K562 (cell line): ENCODE results near the gene C19orf67. TPM values are rescaled to one million over a fixed set of nuclear protein-coding genes. Genes with fewer than 3 reads are reported as not detected.
"Not testable (repeated sequence)": the region's sequence is repeated elsewhere in the genome, so short reads cannot be mapped to it uniquely, and the experiment has no call there.

Source experiments
- ATAC-seq: fragments of 200-7000 bp; cut with Tn5 transposase; 3 replicates; pipeline ENCODE4 v1.9.1; 2020; ENCODE audit warnings: moderate library complexity
- BruUV-seq: library from RNA; stranded (reverse); fragments of 400-500 nt; replicated peaks from 2 replicates; lab custom pipeline; 2021; lab: Mats Ljungman, UMichigan
- CTCF ChIA-PET: fragments of 300-600 bp; formaldehyde crosslinking; extraction: SDS; loops from one replicate; lab custom pipeline; 2021; ENCODE audit warnings: low intra/inter-chr PET ratio; lab: Yijun Ruan, JAX
- POLR2A ChIA-PET: fragments of 300-600, 350-650 bp; sonication (Branson Sonifier 250); formaldehyde crosslinking; extraction: SDS; loops from one replicate; lab custom pipeline; 2021; ENCODE audit warnings: antibody characterized with exemption, inconsistent platforms; lab: Yijun Ruan, JAX
- DNase-seq, 4 experiments: peaks; one replicate each; pipeline versions ENCODE4 v3.0.0 to v3.0.0-alpha.2; 2011 to 2018; ENCODE audit warnings: low spot score in 3 of 4, mixed read lengths in 3 of 4; ENCODE audit errors: extremely low read depth in 1 of 4
- FAIRE-seq: peaks from 2 replicates; lab custom pipeline; 2011; peaks lifted over from hg19 to GRCh38; lab: Jason Lieb, UNC
- H2AFZ ChIP-seq: 2 replicates; pipeline ENCODE4 v1.6.0; 2011; ENCODE audit warnings: low read depth, low read length, control low read depth, inconsistent platforms
- H3K27ac ChIP-seq: fragments of 200-600 bp; 3 replicates; pipeline ENCODE4 v1.8.0; 2011; ENCODE audit warnings: low read depth, mild to moderate bottlenecking, control low read depth, inconsistent platforms, low read length, moderate library complexity, mixed read lengths; ENCODE audit errors: extremely low read depth
- H3K27me3 ChIP-seq, 2 experiments: fragments of 300-600 bp in 1 of 2; 2 replicates in 1 of 2; 3 replicates in 1 of 2; pipeline versions ENCODE4 v1.6.0 to v1.8.0; 2011; ENCODE audit warnings: inconsistent platforms in 2 of 2, low read length in 2 of 2, mild to moderate bottlenecking in 1 of 2, mixed read lengths in 1 of 2, moderate library complexity in 1 of 2; ENCODE audit not compliant: control insufficient read depth in 2 of 2, insufficient read depth in 2 of 2
- H3K36me3 ChIP-seq: fragments of 300-600 bp; 3 replicates; pipeline ENCODE4 v1.8.0; 2011; ENCODE audit warnings: mild to moderate bottlenecking, low read length, inconsistent platforms; ENCODE audit not compliant: control insufficient read depth, insufficient read depth
- H3K4me1 ChIP-seq, 2 experiments: fragments of 200-600 bp in 1 of 2; replicated peaks in 1 of 2; 2 replicates in 1 of 2; 3 replicates in 1 of 2; pipeline versions ENCODE4 v1.5.1 to v1.8.0; 2011; ENCODE audit warnings: inconsistent platforms in 2 of 2, low read length in 2 of 2, mild to moderate bottlenecking in 1 of 2, mixed read lengths in 1 of 2, moderate library complexity in 1 of 2; ENCODE audit not compliant: control insufficient read depth in 2 of 2, insufficient read depth in 2 of 2
- H3K4me2 ChIP-seq: 2 replicates; pipeline ENCODE4 v1.6.1; 2011; ENCODE audit warnings: low read length, control low read depth, inconsistent platforms, mixed read lengths; ENCODE audit not compliant: insufficient read depth
- H3K4me3 ChIP-seq: fragments of 200-600 bp; sonication (generic), shearing (Covaris generic); 2 replicates; pipeline ENCODE4 v1.5.1; 2016; ENCODE audit warnings: control low read depth, inconsistent platforms
- H3K79me2 ChIP-seq: fragments of 200-600 bp; 3 replicates; pipeline ENCODE4 v1.8.0; 2011; ENCODE audit warnings: low read length, inconsistent platforms; ENCODE audit not compliant: control insufficient read depth, insufficient read depth
- H3K9ac ChIP-seq, 2 experiments: 2 replicates each; pipeline versions ENCODE4 v1.6.0 to v1.6.1; 2011; ENCODE audit warnings: low read depth in 2 of 2, low read length in 2 of 2, control low read depth in 1 of 2, inconsistent platforms in 1 of 2, mild to moderate bottlenecking in 1 of 2, mixed read lengths in 1 of 2; ENCODE audit not compliant: insufficient read depth in 1 of 2
- H3K9me1 ChIP-seq: one replicate; pipeline ENCODE4 v1.6.0; 2011; ENCODE audit warnings: inconsistent platforms, mild to moderate bottlenecking, low read length, moderate library complexity; ENCODE audit not compliant: control insufficient read depth, insufficient read depth
- H3K9me3 ChIP-seq: replicated peaks from 2 replicates; pipeline ENCODE4 v1.5.1; 2011; ENCODE audit warnings: low read depth, low read length, inconsistent platforms; ENCODE audit not compliant: control insufficient read depth, insufficient read depth
- H4K20me1 ChIP-seq: replicated peaks from 2 replicates; pipeline ENCODE4 v1.6.1; 2011; ENCODE audit warnings: low read length, inconsistent platforms, mixed read lengths; ENCODE audit not compliant: control insufficient read depth, insufficient read depth
- CBX2 ChIP-seq: fragments of 200-600 bp; sonication (generic); IDR thresholded peaks from one replicate; pipeline ENCODE4 v1.6.1; 2012; ENCODE audit warnings: mild to moderate bottlenecking, low read length, inconsistent platforms; ENCODE audit not compliant: insufficient read depth, poor library complexity, severe bottlenecking
- JUNB ChIP-seq: fragments of 450-650 bp; formaldehyde crosslinking; conservative IDR thresholded peaks from 2 replicates; pipeline ENCODE4 v1.4.0; 2020; ENCODE audit warnings: mild to moderate bottlenecking
- PHF8 ChIP-seq: fragments of 200-600 bp; sonication (generic); IDR thresholded peaks from 2 replicates; pipeline ENCODE4 v1.6.1; 2012; ENCODE audit warnings: mixed run types, mild to moderate bottlenecking, inconsistent platforms, low read length, moderate library complexity, borderline replicate concordance
- ZNF324 ChIP-seq: fragments of 250-450 bp; sonication (Bioruptor Pico); IDR thresholded peaks from 2 replicates; pipeline ENCODE4 v1.4.0; 2020; ENCODE audit warnings: mild to moderate bottlenecking
- ZNF764 ChIP-seq: fragments of 250-450 bp; sonication (Bioruptor Pico); IDR thresholded peaks from 2 replicates; pipeline ENCODE4 v1.4.0; 2020; ENCODE audit warnings: low read depth, mild to moderate bottlenecking, moderate library complexity
- WGBS: fragments of 100-300 bp; shearing (Covaris generic); methylation state at CpG from one replicate; pipeline ENCODE4 v1.1.6; 2016; ENCODE audit warnings: low coverage, mixed read lengths; ENCODE audit not compliant: insufficient coverage; ENCODE audit errors: missing lambda C conversion rate; 5-methylcytosine and 5-hydroxymethylcytosine counted together
- in situ Hi-C: fragments of 300-500 bp; cut with MboI; formaldehyde crosslinking; loops from 4 replicates; pipeline ENCODE4 v1.15.0; 2018; ENCODE audit warnings: inconsistent platforms, mixed read lengths
- intact Hi-C: fragments of 100-400 bp; cut with micrococcal nuclease; formaldehyde crosslinking; loops from 2 replicates; pipeline ENCODE4 v1.14.2; 2022
- polyA plus RNA-seq, 8 experiments: library from polyadenylated mRNA; depleted of rRNA in 4 of 8; stranded (reverse) in 5 of 8; unstranded in 3 of 8; fragments of >200 nt; fragmentation: Nextera tagmentation in 2 of 8; fragmentation: Illumina TruSeq in 1 of 8; extraction: Ambion mirVana in 2 of 8; extraction: Trizol in 1 of 8; gene quantifications; 2 replicates each; pipeline versions ENCODE4 v1.2.1 to v1.2.3, GENCODE V29; 2011 to 2014; ENCODE audit warnings: inconsistent platforms in 1 of 8, missing spikeins in 1 of 8
- total RNA-seq, 7 experiments: library from RNA; depleted of rRNA in 6 of 7; stranded (reverse); fragments of >200 nt in 6 of 7; fragmentation: Illumina TruSeq in 2 of 7; extraction: Trizol in 2 of 7; gene quantifications; 2 replicates each; pipeline versions ENCODE4 v1.2.1 to v1.2.3, GENCODE V29; 2011 to 2021; ENCODE audit warnings: low replicate concordance in 1 of 7
- TF ChIP-seq, protein P1 (sequence below), 2 experiments: fragments of 450-650 bp; conservative IDR thresholded peaks; 2 replicates each; pipeline ENCODE4 v1.6.1; 2017; ENCODE audit warnings: mild to moderate bottlenecking in 2 of 2, moderate library complexity in 2 of 2
- TF ChIP-seq, protein P2 (sequence below): fragments of 250-450 bp; sonication (Bioruptor Pico); IDR thresholded peaks from 2 replicates; pipeline ENCODE4 v1.4.0; 2020
- TF ChIP-seq, protein P3 (sequence below), 2 experiments: fragments of 450-650 bp in 1 of 2; sonication (generic) in 1 of 2; formaldehyde crosslinking in 1 of 2; IDR thresholded peaks in 1 of 2; conservative IDR thresholded peaks in 1 of 2; 2 replicates each; pipeline versions ENCODE4 v1.6.1 to v1.8.1; 2016 to 2023; ENCODE audit warnings: mild to moderate bottlenecking in 2 of 2, moderate library complexity in 2 of 2, inconsistent platforms in 1 of 2, missing genetic modification reagents in 1 of 2

C19orf67 gene
- total and polyA plus RNA-seq, 9 of the 15 experiments (the other 6 are each of a cell fraction or from before 2014, with no cell fraction given): 0.29 to 1.8 (median 0.51) TPM; not detected in 3

DNA sequence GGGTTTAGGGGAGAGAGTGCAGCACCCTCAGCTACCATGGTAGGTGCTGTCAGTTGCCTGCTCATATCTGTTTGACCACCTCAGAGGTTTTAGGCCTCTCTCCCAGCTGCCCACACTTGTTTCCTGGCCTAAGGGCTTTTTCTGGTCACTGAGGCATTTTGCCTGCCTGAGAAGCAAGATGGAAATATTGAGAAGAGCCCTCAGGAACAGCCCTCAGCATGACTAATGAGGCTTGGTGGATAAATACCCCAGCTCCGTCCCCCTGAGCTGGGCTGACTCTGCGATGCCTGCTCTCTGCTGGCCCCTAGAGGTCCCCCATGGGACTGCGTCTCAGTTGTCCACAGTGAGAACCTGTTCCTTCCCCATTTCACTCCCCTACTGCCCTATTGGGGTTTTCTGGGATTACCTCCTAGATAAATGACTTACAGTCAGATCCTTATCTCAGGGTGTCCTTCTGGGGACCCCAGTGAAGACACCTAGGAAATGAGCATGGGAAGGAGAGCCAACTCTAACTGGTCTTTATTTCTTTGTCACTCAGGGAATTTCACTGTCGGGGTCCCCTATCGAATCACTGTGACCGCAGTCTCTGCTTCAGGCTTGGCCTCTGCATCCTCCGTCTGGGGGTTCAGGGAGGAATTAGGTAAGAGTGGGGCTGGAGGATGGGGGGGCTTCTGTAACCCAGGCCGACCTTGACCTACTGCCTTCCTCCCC is 37.0 kb downstream of the C19orf67 start (continued):
- no peak for TF ChIP-seq PHF8
- TF ChIP-seq, protein P1, sequence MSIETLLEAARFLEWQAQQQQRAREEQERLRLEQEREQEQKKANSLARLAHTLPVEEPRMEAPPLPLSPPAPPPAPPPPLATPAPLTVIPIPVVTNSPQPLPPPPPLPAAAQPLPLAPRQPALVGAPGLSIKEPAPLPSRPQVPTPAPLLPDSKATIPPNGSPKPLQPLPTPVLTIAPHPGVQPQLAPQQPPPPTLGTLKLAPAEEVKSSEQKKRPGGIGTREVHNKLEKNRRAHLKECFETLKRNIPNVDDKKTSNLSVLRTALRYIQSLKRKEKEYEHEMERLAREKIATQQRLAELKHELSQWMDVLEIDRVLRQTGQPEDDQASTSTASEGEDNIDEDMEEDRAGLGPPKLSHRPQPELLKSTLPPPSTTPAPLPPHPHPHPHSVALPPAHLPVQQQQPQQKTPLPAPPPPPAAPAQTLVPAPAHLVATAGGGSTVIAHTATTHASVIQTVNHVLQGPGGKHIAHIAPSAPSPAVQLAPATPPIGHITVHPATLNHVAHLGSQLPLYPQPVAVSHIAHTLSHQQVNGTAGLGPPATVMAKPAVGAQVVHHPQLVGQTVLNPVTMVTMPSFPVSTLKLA (conservative IDR thresholded peaks at IDR 0.05): no peak
- TF ChIP-seq, protein P2, sequence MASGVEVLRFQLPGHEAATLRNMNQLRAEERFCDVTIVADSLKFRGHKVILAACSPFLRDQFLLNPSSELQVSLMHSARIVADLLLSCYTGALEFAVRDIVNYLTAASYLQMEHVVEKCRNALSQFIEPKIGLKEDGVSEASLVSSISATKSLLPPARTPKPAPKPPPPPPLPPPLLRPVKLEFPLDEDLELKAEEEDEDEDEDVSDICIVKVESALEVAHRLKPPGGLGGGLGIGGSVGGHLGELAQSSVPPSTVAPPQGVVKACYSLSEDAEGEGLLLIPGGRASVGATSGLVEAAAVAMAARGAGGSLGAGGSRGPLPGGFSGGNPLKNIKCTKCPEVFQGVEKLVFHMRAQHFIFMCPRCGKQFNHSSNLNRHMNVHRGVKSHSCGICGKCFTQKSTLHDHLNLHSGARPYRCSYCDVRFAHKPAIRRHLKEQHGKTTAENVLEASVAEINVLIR (CRISPR knock-in tag): no peak
- no peak for TF ChIP-seq ZNF324
- TF ChIP-seq JUNB (CRISPR knock-in tag): no peak
- TF ChIP-seq, protein P3, sequence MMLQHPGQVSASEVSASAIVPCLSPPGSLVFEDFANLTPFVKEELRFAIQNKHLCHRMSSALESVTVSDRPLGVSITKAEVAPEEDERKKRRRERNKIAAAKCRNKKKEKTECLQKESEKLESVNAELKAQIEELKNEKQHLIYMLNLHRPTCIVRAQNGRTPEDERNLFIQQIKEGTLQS (IDR thresholded peaks at IDR 0.05): no peak
- TF ChIP-seq, protein P3 (CRISPR knock-in tag; conservative IDR thresholded peaks at IDR 0.05): no peak
- TF ChIP-seq CBX2: no peak
- no peak for TF ChIP-seq ZNF764 (CRISPR knock-in tag)

DNA sequence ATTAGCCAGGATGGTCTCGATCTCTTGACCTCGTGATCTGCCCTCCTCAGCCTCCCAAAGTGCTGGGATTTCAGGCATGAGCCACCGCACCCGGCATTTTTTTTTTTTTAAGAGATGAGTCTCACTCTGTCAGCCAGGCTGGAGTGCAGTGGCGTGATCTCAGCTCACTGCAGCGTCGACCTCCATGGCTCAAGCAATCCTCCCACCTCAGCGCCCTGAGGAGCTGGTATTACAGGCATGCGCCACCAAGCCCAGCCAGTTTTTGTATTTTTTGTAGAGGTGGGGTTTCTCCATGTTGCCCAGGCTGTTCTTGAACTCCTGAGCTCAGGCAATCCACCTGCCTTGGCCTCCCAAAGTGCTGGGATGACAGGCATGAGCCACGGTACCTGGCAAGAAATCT is 37.7 kb downstream of the C19orf67 start:
- intact Hi-C loops, H3K9me3 ChIP-seq, H3K9ac ChIP-seq, H2AFZ ChIP-seq, H3K4me2 ChIP-seq, H4K20me1 ChIP-seq, H3K4me3 ChIP-seq, DNase-seq, H3K9me1 ChIP-seq, ATAC-seq, BruUV-seq, in situ Hi-C loops, FAIRE-seq, H3K27ac ChIP-seq, H3K79me2 ChIP-seq, H3K27me3 ChIP-seq: not testable (repeated sequence)
- H3K4me1 ChIP-seq: peaks cover 0 to 14% of the 10 kb centered on the region in 2 experiments; a peak in 2 of 5 replicates
- H3K36me3 ChIP-seq: peaks cover 29% of the 10 kb centered on the region; the same call in 2 of the 3 replicates
- POLR2A ChIA-PET: interaction anchor here (0.8 to 1.0 kb wide), 2 partner anchors 16 to 88 kb away, joined by 3 read pairs; partner anchors contain the start of gene IL27RA
- 89% methylated on average over 8 of the region's 10 CpGs for WGBS
- CTCF ChIA-PET: interaction anchor here (1.1 kb wide), 1 partner anchor 25 kb away, joined by 3 read pairs; the partner anchor contains the start of gene MISP3
